ENCODE results near the gene ANKRD60. TPM values are rescaled to one million over a fixed set of nuclear protein-coding genes. Genes with fewer than 3 reads are reported as not detected.
A peak's percentile ranks its signal among the peaks of the same experiment; 100 is the strongest.

Gene ANKRD60
- total RNA-seq, 1 experiment from 2014 or later, result not detected

- Histone ChIP-seq H2BK15ac (ENCODE audit: low read depth, low read length) (no peak overlapping the region), H3K23me2 (ENCODE audit: insufficient read length, low read depth, low read length, poor library complexity, severe bottlenecking) (no peaks in the 10 kb centered on the region), H3K4me2 (ENCODE audit: insufficient read depth, insufficient read length, low read length) (no peak overlapping the region), H3K4ac (ENCODE audit: low read depth, low read length) (no peak overlapping the region), H4K20me1 (ENCODE audit: control insufficient read depth, insufficient read depth, insufficient read length) (no peaks in the 10 kb centered on the region), H3K79me1 (ENCODE audit: insufficient read depth, low read depth, low read length, poor library complexity, severe bottlenecking) (no peaks in the 10 kb centered on the region), H2BK120ac (ENCODE audit: low read depth, low read length, poor library complexity, severe bottlenecking) (no peak overlapping the region), H3K14ac (ENCODE audit: insufficient read depth, low read length) (no peak overlapping the region), H3K9ac (ENCODE audit: extremely low read depth, insufficient read length, low read length) (no peak overlapping the region), H3K56ac (ENCODE audit: insufficient read length, low read depth, low read length) (no peak overlapping the region), H2AK5ac (ENCODE audit: insufficient read length, low read length) (no peak overlapping the region), H3K9me3 (ENCODE audit: control insufficient read depth, low read depth, low read length) (no peaks in the 10 kb centered on the region), H4K91ac (ENCODE audit: insufficient read length, low read depth, low read length) (no peak overlapping the region), H3K27ac (ENCODE audit: insufficient read length, low read depth, low read length) (no peak overlapping the region), H4K5ac (ENCODE audit: insufficient read length, low read depth, low read length) (no peak overlapping the region), H3K27me3 (ENCODE audit: insufficient read depth, low read length) (no peaks in the 10 kb centered on the region), H3K4me1 (ENCODE audit: insufficient read depth, low read length) (no peaks in the 10 kb centered on the region), H3K79me2 (ENCODE audit: insufficient read depth, low read length) (no peaks in the 10 kb centered on the region), H2BK20ac (ENCODE audit: low read depth, low read length, poor library complexity, severe bottlenecking) (no peak overlapping the region), H2BK12ac (ENCODE audit: insufficient read length, low read depth, low read length) (no peak overlapping the region), H3K23ac (ENCODE audit: insufficient read length, low read depth, low read length) (no peak overlapping the region), H2BK5ac (ENCODE audit: insufficient read length, low read length) (no peak overlapping the region), H4K8ac (replicated peaks; ENCODE audit: insufficient read length, low read depth, low read length) (no peak overlapping the region), H3T11ph (ENCODE audit: low read length) (no peak overlapping the region), H3K18ac (ENCODE audit: insufficient read length, low read depth, low read length) (no peak overlapping the region), H2AFZ (ENCODE audit: low read length) (no peak overlapping the region)
- no peak for DNase-seq
- Mint-ChIP-seq H3K27ac (peak overlapping the region in 1 of 3 experiments; percentile 90; a peak in 2 of 7 replicates), H3K4me1 (no peaks in the 10 kb centered on the region), H3K27me3 (ENCODE audit: low read depth) (peaks cover 14% of the 10 kb centered on the region), H3K36me3 (ENCODE audit: insufficient read depth in 1 of 3, low read depth in 3 of 3) (no peaks in the 10 kb centered on the region; a peak in 2 of 7 replicates), H3K4me3 (no peak overlapping the region; a peak in 1 of 5 replicates), H3K9me3 (peaks cover 5 to 10% of the 10 kb centered on the region in 2 experiments)
- no CpG with 5 or more reads among the region's 8 CpGs for WGBS (ENCODE audit: extremely low coverage, insufficient read length, low lambda C conversion rate)
- no peak for TF ChIP-seq CTCF (conservative IDR thresholded peaks at IDR 0.05)
Observed at GRCh38 chr20:58197185-58197469, 31.3 kb downstream of the ANKRD60 start.
